Thymus (tissue), 11 donors: ENCODE results near the gene QRFP. TPM values are rescaled to one million over a fixed set of nuclear protein-coding genes. Genes with fewer than 3 reads are reported as not detected.

Experiments
- DNase-seq, 9 donors: peaks; one replicate each; pipeline ENCODE4 v3.0.0-alpha.2; 2013; ENCODE audit warnings: low spot score in 9 of 9, low read depth in 6 of 9, missing footprints in 1 of 9
- H3K27ac ChIP-seq, 2 donors: one replicate each; pipeline ENCODE4 v1.5.1; 2013; ENCODE audit warnings: control low read depth in 1 of 2, low read depth in 1 of 2, low read length in 1 of 2, mild to moderate bottlenecking in 1 of 2, moderate library complexity in 1 of 2
- H3K27me3 ChIP-seq, 2 donors: one replicate each; pipeline ENCODE4 v1.5.1; 2013; ENCODE audit warnings: low read length in 1 of 2; ENCODE audit not compliant: control insufficient read depth in 2 of 2, insufficient read depth in 1 of 2
- H3K36me3 ChIP-seq, 2 donors: one replicate each; pipeline ENCODE4 v1.5.1; 2013; ENCODE audit warnings: low read length in 1 of 2, mild to moderate bottlenecking in 1 of 2, moderate library complexity in 1 of 2; ENCODE audit not compliant: control insufficient read depth in 2 of 2, insufficient read depth in 2 of 2
- H3K4me1 ChIP-seq, 2 donors: one replicate each; pipeline ENCODE4 v1.5.1; 2013; ENCODE audit warnings: low read length in 2 of 2; ENCODE audit not compliant: control insufficient read depth in 2 of 2, insufficient read depth in 2 of 2
- H3K4me3 ChIP-seq, 2 donors: one replicate each; pipeline ENCODE4 v1.5.1; 2013; ENCODE audit warnings: low read length in 2 of 2, control low read depth in 1 of 2, mild to moderate bottlenecking in 1 of 2
- H3K9me3 ChIP-seq, 2 donors: one replicate each; pipeline ENCODE4 v1.5.1; 2013; ENCODE audit warnings: low read length in 1 of 2, mild to moderate bottlenecking in 1 of 2; ENCODE audit not compliant: control insufficient read depth in 2 of 2, insufficient read depth in 1 of 2
- WGBS: extraction: QIAGEN DNeasy Blood & Tissue Kit; methylation state at CpG from one replicate; pipeline ENCODE4 v1.1.7; 2013; 5-methylcytosine and 5-hydroxymethylcytosine counted together
- polyA plus RNA-seq: library from polyadenylated mRNA; stranded (reverse); fragments of 200-250 nt; gene quantifications from one replicate; pipeline ENCODE4 v1.2.3, GENCODE V29; 2013
- total RNA-seq: library from RNA; stranded (reverse); fragments of 120-200 nt; gene quantifications from one replicate; pipeline ENCODE4 v1.2.4, GENCODE V29; 2013
- donor health status: healthy.

QRFP gene
- total and polyA plus RNA-seq, 2 donors: 0.05 to 0.21 TPM

DNA sequence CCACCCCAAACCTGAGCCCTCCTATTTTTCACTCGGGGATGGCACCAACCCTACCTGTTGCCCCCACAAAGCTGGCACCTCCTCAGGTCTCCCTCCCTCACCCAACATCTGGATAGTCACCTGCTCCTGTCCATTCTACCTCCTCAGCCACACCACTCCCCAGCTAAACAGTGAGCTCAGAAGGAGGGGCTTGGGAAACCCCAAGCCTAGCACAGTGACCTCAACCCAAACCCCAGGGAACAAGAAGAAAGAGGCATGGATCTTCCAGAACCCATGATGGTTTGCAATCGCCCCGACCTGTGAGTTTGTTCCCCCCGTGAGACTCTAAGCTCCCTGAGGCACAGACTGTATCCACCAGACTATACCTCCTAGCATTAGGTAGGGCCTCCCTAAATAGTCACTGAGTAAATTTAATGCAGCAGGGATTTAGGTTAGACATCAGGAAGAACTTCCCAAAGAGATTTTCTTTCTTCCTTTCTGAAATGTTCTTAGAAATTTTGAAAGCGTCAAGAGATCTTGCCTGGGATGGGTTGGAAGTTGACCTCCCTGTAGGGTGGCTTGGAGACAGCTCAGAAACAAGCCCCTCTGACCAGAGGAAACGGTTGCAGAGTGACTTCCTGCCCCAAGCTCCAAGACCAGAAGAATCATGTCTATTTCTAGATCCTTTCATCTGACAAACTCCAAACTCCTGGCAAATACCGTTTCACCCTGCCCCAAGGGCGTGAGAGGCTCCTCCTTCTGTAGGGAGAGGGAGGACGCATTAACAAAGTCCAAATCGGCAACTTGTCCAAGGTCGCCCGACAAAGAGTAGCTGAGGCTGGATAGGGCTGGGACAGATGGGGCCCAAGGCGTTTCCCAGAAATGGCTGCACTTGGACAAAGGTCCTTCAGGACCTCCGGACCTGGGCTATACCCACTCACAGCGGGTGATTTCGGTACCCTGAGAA is 38.4 kb upstream of the QRFP start:
- Histone ChIP-seq H3K27ac (no peak overlapping the region), H3K36me3 (no peaks in the 10 kb centered on the region), H3K4me1 (no peaks in the 10 kb centered on the region), H3K27me3 (peaks cover 45 to 88% of the 10 kb centered on the region in 2 donors), H3K4me3 (no peak overlapping the region), H3K9me3 (no peaks in the 10 kb centered on the region)
- no peak for DNase-seq
- 76% methylated on average over 16 of the region's 16 CpGs for WGBS

DNA sequence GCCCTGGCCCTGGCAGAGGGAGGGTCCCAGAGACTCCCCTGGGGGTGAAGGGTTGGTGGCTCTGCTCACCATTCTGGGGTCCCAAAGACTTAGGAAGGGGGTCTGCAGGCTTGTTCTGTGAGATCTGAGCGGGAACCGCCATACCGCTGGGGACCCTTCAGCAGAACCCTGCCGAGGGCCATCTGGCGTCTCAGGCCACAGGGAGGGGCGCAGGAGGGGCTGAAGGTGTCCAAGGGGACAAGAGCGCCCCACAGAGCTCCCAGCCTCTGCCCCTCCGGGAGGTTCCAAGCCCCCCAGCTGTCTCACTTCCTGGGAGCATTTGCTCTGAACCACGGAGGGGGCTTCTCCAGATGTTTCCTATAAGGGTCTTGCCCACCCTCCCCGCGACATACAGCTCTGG is 37.6 kb upstream of the QRFP start:
- WGBS: 75% methylated on average over 11 of the region's 11 CpGs
- peaks cover 38 to 81% of the 10 kb centered on the region in 2 donors for H3K27me3 ChIP-seq
- no peak overlapping the region for H3K27ac ChIP-seq

DNA sequence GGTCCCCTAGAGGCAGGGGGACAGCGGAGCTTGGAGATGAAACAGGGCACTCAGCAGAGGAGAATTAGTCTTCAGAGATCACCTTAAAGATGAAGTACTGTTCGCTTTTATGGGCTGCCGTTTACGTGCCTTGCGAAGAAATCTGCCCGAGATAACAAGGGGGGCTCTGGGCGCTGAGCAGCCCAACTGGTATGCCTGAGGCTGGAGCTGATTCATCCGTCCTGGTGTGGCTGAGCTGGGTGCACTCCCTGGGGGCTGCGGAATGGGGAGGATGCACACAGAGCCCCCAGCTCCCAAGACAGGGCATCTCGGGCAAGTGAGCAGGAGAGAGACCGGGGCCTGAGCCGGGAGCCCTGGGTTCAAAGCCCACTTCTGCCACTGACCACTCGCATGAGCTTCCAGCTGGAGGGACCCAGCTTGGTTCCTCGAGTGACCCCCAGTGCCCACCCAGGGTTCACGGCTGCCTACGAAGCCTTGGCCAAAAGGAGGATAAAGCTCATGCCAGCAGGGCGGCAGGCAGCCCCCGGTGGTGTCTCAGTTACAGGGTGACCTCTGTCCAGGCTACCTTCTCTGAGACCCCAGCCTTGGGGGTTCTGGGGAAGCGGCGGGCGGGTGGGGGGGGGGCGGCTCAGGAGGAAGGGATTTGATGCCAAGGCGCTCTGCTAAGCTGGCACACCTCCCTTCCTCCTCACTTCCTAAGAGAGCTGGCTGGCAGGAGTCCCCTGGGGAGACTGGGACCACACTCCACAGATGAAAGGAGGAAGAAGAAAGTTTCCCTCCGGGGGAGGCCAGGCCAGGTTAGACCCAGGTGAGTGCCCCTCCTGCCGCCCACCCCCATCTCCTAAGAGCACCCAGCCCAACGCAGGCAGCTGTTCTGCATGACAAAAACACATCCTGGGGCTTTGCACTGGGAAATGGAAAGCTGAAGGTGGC is 36.8 kb upstream of the QRFP start:
- Histone ChIP-seq H3K4me1 (no peaks in the 10 kb centered on the region), H3K27ac (no peak overlapping the region), H3K4me3 (no peak overlapping the region), H3K36me3 (no peaks in the 10 kb centered on the region), H3K27me3 (peaks cover 29 to 73% of the 10 kb centered on the region in 2 donors), H3K9me3 (no peaks in the 10 kb centered on the region)
- WGBS: 36% methylated on average over 26 of the region's 26 CpGs
- DNase-seq: no peak

More for the DNA sequence above, 37.6 kb upstream of the QRFP start:
- DNase-seq: no peak
- H3K9me3 ChIP-seq: no peaks in the 10 kb centered on the region
- no peaks in the 10 kb centered on the region for H3K36me3 ChIP-seq
- H3K4me3 ChIP-seq: no peak overlapping the region
- no peaks in the 10 kb centered on the region for H3K4me1 ChIP-seq

DNA sequence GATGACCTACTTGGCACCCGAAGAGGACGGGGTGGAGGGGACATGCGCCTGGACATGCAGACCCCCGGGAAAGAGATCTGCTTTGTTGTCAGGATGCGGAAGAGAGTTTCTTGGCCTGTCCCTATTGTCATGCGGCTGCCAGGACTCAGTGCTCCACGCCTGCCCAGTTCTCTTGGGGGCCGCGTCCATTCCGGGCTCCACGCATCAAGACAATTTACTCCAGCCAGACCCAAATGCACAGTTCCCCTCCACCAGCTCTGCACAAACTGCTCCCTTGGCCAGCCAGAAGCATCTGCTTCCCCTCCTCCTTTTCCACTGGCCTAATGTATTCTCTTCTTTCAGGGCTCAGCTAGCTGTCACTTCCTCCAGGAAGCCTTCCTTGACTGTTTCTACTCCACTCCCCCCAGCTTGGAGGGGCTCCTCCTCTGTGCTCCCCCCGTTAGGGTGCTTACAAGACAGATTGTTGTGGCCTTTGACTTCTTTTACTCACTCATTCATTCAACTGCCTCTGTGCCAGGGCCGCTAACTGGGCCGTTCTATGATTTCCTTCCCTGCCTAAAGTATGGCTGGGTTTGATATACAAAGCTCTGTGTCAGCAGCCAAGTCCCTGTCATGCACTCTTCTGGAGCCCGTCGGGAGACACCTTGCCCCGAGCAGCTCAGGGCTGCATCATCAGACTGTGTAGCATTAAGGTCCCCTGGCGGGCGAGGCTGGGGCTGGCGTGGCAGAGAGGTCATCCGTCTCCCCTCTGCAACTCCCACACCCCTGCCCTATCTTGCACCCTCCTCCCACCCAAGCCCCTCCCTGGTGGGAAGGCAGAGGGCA is 35.9 kb upstream of the QRFP start:
- H3K4me3 ChIP-seq: no peak overlapping the region
- H3K27me3 ChIP-seq: peaks cover 20 to 64% of the 10 kb centered on the region in 2 donors
- 56% methylated on average over 21 of the region's 21 CpGs for WGBS
- H3K9me3 ChIP-seq: no peaks in the 10 kb centered on the region
- DNase-seq: no peak
- no peaks in the 10 kb centered on the region for H3K4me1 ChIP-seq
- H3K27ac ChIP-seq: no peak overlapping the region
- H3K36me3 ChIP-seq: no peaks in the 10 kb centered on the region

DNA sequence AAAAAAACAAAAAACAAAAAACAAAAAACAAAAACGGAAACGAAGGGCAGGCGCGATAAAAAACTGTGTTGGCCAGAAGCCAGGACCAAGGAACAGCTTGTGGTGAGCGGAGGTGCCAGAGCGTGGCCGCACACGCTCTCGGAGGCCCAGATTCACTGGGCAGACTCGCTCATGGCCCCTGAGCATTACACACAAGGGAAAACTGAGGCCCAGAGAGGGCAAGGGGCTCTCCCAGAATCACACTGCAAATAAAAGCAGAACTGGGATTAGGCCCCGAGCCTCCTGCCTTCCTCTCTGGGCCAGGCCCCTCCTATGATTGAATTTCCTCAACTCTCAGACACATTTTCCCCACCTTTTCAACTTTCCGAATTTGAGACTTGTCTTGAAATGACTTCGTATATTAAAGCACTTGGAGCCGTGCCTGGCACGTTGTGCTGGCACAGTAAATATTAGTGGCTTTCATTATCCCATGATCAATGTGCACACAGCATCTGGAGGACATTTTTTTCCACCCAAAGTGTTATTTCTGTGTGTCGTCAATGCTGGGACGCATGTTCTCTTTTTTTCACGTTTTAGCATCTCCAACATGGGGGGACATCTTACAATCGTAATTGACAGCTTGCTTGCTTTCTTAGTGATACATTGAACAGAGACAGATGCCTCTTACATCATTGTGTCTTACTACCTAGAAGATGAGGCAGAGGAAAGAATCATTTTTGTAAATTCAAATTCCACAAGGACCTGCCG is 35.1 kb upstream of the QRFP start:
- no peaks in the 10 kb centered on the region for H3K4me1 ChIP-seq
- H3K36me3 ChIP-seq: no peaks in the 10 kb centered on the region
- no peak overlapping the region for H3K27ac ChIP-seq
- H3K27me3 ChIP-seq: peaks cover 12 to 56% of the 10 kb centered on the region in 2 donors
- WGBS: 80% methylated on average over 20 of the region's 20 CpGs
- no peaks in the 10 kb centered on the region for H3K9me3 ChIP-seq
- no peak overlapping the region for H3K4me3 ChIP-seq
- no peak for DNase-seq

DNA sequence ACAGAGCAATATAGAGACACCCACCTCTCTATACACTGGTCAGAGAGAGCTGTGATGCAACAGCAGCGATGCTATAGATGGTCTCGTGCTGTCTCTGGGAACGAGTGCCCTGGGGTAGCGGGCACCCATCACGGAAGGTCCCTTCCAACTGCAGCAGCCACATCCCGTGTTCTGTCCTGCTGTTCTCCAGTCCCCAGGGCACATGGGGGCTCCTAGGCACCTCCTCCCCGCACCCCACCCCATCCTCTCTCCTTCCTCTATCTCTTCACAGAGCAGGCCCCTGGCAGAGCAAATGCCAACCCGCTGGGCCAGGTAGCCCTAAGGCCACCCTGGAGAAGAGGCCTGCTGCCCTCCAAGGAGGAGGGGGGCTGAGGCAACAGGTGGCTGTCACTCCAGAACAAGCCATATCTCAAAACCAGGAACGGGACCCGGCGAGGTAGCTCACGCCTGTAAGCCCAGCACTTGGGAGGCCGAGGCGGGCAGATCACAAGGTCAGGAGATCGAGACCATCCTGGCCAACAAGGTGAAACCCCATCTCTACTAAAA is 34.3 kb upstream of the QRFP start:
- no peak overlapping the region for H3K27ac ChIP-seq
- no peak overlapping the region for H3K4me3 ChIP-seq
- H3K9me3 ChIP-seq: no peaks in the 10 kb centered on the region
- no peak for DNase-seq
- 95% methylated on average over 15 of the region's 15 CpGs for WGBS
- H3K4me1 ChIP-seq: no peaks in the 10 kb centered on the region
- no peaks in the 10 kb centered on the region for H3K36me3 ChIP-seq
- peaks cover 11 to 51% of the 10 kb centered on the region in 2 donors for H3K27me3 ChIP-seq

DNA sequence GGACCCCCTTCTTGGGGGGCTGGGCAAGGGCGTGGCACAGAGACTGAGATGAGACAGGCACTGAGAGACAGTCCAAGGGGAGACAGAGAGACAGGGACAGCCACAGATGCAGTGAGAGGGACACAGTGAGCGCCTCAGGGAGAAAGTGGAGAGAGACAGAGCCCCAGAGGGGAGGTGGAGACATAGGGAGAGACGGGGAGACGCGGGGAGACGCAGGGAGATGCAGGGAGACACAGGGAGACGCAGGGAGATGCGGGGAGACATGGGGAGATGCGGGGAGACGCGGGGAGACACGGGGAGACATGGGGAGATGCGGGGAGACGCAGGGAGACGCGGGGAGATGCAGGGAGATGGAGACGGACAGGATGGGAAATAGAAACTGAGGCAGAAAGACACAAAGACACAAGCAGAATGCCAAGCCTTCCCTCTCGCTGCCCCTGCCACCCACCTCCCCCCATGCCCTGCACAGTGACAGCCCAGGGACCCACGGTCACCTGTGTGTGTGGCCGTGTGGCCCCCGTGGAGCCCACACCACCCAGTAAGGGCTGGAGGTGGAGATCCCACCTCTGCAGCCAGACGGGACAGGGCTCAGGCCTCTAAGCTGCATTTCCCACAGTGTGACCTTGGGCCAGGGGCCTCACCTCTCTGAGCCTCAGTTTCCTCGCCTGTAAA is 33.7 kb upstream of the QRFP start:
- peaks cover 5 to 51% of the 10 kb centered on the region in 2 donors for H3K27me3 ChIP-seq
- DNase-seq: no peak
- H3K4me1 ChIP-seq: no peaks in the 10 kb centered on the region

More for the DNA sequence above, 33.7 kb upstream of the QRFP start:
- WGBS: 92% methylated on average over 23 of the region's 23 CpGs
- Histone ChIP-seq H3K27ac (no peak overlapping the region), H3K4me3 (no peak overlapping the region), H3K36me3 (no peaks in the 10 kb centered on the region), H3K9me3 (no peaks in the 10 kb centered on the region)
